Activated CD4-positive, CD25-positive, alpha-beta regulatory T cell treated with anti-CD3 and anti-CD28 coated beads, Interleukin-2, amount 50 U/mL, for 16 hours (primary cell): ENCODE data around the gene PRDM16.

Source experiments
- DNase-seq: peaks from one replicate; pipeline ENCODE4 v3.0.0-alpha.2; 2020; ENCODE audit warnings: low read depth, low spot score

The PRDM16 gene

GRCh38 chr1:3352952-3353331 lies 283.9 kb downstream of the PRDM16 start:
- DNase-seq = no peak

GRCh38 chr1:3353876-3354275 lies 284.9 kb downstream of the PRDM16 start:
- no peak for DNase-seq

DNA sequence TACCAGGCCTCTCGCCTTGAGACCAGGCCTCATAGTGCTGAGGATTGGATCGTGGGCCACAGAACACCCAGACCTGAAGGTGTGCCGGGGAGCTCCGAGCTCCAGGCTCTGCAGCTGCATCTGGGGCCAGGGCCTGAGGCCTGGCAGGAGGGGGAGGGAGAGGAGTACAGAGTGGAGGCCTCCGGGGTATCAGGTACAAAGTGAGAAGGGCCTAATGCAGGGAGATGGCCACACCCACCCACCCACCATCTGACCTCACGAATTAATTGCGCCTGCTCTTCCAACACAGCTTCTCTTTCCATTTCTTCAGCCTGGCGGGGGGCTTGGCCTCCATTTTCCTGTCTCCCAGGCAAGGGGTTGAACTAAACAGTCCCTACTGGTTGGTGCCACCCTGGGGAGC lies 286.1 kb downstream of the PRDM16 start:
- DNase-seq = no peak

DNA sequence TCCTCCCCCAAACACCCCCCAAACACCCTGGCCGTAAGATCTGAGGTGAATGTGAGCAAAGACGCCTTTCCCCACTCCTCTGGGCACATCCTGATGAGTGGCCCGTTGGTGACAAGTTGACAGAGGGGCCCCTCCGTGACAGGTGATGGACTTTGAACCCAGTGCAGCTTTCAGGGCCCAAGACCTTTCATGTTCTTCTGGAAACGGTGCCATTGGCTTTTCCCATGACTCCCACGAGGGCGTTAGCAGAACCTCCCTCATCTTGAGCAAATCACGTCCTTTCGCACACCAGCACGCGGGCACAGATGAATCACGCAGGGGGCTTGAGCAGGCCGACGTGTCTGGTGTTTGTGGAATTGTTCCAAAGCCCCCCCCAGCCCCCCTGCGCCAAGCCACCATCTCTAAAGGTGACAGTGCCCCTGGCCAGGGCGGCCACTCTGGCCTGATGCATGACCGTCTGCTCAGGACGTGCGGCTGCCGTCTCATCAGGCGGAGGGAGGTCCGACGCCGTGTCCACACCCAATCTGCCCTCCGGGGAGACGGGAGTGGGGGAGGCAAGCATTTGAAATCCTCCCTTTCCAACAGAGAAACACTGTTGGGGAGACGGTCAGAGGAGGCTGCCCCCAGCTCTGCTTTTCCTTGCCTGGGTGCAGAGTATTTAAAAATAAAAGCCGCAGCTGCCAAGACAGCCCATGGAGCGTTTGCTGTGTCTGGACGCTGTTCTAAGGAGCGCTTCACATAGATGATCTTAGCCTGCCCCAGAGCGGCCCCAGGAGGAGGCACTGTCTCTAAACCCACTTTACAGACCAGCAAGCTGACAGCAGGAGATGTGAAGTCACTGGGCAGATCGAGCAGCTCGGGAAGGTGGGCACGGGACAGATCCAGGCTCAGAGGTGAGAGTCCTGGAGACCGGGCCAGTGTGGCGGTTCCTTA lies 287.2 kb downstream of the PRDM16 start:
- DNase-seq = no peak

DNA sequence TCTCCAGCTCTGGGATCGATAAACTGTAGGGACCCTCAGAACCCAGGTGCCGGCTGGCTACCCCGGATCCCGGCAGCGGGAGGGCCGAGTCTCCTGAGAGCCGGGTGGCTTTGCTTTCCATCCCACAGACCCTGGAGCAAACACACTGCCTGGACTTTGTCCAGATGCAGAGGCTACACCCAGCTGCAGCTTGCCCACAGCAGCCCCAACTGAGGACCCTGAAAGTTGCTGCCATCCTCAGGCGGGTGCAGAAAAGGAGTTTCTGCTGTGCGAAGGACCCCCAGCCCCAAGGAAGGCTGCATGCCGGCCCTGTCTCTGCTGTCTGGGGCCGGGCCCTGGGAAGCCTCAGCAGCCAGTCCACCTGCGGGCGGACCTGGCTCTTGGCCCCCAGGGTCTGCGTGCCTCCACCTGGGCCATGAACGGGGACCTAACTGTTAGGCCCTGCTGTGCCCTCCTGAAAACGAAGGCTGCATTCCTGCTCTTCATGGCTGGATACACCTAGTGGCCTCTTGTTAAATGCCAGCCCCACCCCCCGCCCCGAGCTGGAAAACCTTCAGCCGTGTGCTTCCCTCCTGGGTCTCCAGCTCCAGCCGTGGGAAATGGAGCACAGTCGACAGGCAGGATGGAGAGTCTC lies 287.9 kb downstream of the PRDM16 start:
- DNase-seq = no peak

DNA sequence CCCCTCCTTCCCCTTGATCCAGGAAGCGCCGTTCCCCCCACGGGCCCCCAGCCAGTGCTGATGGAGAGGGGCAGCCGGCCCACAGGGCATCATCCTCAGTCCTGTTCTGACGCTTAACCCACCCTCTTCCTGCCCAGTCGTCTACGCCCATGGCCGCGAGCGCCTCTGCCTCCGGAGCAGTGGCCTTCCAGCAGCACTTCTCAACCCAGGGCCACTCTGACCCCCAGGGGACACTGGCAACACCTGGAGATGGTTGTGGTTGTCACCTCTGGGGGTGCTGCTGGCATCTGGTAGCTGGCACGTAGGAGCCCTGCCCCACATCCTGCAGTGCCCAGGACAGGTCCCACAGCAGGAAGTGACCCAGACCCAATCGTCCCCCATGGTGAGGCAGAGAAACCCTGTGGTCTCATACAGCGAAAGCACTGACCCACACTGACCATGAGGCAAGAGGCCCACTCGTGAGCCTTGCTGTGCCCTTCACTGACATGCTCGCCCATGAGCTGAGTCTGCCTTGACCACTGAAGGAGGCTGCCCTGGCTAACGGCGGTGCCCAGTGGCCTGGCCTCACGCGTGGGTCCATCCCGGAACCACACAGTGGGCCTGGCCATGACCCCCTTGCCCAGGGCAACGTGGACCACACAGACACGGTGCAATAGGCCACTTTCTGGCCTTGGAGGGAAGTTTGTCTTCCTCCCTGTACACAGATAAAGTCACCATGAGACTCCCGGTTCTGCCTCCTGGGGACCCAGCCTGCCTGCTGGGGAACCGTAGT lies 288.7 kb downstream of the PRDM16 start:
- DNase-seq = no peak

DNA sequence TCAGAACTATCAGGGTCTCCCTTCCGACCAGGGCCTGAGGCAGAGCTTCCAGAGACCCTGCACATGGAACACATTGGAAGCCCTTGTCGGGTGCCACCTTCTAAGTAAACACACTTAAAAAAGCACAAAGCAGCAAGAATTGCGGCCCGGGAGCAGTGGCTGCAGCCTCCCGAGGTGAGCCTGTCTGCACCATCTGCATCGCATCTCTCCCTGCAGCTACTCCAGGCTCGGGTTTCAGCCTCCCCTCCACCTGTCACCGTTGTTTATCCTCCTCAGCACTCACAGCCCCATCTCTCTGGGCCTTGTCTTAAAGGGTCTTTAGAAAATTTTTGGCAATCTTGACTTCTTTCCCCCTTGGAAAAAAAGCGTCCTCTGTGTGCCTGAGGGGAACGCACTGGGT lies 290.3 kb downstream of the PRDM16 start:
- DNase-seq = no peak

- DNase-seq = no peak
Observed at GRCh38 chr1:3359756-3360440, 290.9 kb downstream of the PRDM16 start.

DNA sequence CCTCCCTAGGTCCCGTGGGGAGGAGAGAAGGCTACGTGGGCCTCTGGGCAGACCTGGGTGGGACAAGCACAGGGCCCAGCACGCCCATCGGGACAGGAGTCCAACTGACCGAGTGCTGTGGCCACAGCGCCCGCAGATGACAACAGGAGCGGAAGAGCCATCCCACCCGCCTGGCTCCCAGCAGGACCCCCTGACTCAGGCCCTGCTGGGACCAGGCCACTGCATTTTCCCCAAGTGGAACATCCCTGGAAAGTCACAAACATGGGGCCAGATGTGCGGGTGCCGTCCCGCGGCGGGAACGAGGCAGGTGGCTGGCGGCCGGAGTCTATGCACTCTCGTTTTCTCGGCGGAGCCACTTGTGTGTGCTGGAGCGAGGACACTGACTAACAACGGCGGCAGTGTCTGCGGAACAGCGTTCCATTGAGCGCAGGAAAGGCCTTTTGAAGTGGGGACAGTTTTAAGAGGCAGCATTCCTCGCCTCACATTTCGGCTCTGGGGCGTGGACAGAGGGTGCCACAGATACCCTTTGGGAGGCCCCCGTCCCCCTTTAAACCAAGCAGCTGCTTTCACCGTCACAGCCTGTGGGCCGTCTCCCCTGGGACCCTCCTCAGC lies 291.7 kb downstream of the PRDM16 start:
- DNase-seq = no peak

DNA sequence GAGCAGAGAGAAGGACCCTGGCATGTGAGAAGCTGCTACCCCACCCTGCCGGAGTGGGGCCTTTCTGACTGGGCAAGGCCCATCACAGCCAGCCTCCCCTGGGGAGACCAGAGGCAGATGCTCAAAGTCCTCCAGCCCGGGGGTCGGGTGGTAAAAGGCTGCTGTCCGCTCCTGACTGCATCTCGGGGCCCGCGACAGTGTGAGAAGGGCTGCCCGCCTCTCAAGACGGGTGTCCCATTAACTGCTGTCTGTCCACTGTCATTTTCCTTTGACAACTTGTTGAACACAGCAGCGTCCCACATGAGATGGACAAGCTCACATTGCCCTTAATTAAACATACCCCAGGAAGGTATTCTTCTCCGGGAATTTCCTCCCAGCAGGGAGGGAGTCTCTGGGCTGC lies 294.0 kb downstream of the PRDM16 start:
- DNase-seq = no peak

- DNase-seq = no peak
Observed at GRCh38 chr1:3363756-3364155, 294.8 kb downstream of the PRDM16 start.

DNA sequence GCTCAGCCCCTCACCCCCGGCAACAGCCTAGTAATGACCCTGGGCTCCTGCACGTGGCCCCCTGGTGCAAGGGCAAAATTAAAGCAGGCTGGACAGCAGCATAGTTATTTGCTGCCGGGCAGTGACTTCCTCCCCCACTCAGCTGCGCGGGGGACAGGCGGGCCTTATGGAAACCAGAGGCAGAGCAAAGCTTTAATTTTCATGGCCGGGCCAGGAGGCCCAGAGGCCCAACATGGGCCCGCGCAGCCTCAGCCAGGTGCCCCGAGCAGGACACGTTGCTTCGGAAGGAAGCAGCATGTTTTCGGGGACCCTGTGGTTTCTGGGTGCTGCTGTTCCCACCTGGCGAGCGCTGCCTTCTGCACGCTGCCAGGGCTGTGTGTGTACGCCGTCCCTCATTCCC lies 295.5 kb downstream of the PRDM16 start:
- DNase-seq = no peak

DNA sequence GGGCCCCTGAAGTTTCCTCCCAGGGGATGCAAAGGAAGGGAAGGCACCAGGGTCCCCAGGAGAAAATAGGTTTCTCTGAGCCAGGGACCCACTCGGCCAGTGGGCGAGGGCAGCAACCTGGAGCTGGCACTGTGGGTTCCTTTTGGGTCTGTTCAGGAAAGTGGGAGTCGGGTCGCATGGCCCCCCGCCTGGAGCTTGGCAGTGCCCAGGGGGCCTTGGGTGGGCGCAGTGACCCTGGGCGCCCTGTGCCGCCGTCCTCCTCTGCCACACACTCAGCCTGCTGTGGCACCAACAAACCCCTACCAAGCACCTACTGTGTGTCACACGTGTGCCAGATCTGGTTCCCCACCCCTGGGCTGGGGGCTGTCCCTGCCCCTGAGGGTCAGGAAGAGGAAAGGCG lies 296.0 kb downstream of the PRDM16 start:
- no peak for DNase-seq

GRCh38 chr1:3365523-3366125 lies 296.6 kb downstream of the PRDM16 start:
- DNase-seq = no peak

DNA sequence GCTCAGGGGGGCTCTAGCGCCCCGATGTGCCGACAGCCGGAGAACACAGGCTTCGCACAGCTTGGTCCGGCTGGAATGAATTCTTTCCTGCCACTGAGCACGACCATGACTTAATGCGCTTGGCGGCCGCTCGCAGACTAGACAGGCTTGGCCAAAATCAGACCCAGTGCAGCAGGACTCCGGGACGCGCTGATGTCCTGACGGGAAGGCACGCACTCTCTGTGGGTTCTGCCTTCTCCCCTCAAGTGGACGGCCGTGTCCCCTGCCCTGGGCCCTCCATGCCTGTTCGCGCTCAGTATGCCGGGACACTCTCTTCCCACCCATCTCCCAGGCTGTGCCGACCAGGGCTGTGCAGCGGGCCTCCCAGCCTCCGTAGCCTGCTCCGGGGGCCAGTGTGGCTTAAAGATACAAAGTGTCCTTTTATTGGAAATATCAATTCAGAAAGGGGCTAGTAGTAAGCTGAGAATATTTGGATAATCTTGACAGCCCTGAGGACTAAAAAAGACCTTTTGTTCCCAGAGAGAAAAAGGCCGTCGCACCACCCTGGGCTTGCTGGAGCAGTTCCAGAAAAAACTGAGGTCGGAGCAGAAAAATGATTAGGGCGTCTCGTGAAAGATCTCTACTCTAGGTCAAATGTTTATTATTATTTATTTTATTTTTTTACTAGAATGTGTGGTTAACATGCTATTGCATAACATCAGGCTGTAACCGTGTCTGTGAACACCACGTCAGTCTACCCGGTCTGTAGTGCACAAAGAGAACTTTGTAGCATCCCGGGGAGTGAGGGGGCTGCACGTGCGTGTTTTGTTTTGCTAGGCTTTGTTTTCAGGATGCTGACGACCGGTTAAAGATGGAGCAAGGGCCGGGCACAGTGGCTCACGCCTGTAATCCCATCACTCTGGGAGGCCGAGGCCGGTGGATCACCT lies 297.4 kb downstream of the PRDM16 start:
- DNase-seq = no peak

DNA sequence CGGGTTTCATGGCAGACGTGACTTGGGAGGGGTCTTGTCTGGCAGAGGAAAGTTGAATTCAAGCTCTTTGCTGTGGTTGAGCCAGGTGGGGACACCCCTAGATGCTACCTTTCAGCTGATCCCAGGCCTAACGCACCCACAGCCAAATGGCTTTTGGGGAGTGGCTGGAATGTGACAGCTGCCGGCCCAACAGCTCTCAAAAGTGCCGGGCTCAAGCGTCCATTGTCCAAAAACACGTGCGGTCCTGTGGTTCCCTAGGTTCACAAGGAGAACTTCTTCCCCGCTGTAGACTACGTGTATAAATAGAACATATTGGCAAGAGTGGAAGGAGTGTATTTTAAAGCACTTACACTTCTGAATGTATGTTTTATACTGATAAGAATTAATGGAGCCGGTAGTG lies 298.4 kb downstream of the PRDM16 start:
- no peak for DNase-seq

DNA sequence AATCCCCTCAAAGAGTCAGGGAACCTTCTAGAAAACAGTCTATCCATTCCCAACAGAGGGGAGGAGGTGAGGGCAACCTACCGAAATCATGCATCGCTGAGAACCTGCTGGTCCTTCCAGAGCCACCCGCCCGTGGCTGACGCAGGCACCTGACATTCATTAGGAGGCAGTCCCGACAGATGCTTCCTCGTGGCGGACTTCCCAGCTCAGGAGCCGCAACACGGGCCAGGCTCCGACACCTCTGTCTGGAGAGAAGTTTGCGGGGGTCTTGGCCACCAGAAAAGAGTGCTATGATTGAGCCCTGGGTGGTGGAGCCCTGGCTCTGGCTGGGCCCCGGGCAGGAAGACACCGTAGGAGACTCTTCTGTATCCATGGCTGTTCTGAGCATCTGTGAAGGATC lies 299.1 kb downstream of the PRDM16 start:
- DNase-seq = no peak

GRCh38 chr1:3368711-3369445 lies 299.9 kb downstream of the PRDM16 start:
- DNase-seq = no peak

- no peak for DNase-seq
Observed at GRCh38 chr1:3369446-3370076, 300.6 kb downstream of the PRDM16 start.
